Left lung (tissue), 10 donors: Measurements from ENCODE around the gene KIAA0232. TPM values are rescaled to one million over a fixed set of nuclear protein-coding genes. Genes with fewer than 3 reads are reported as not detected.

ENCODE experiments used
- ATAC-seq: fragments of 200-7000 bp; cut with Tn5 transposase; one replicate; pipeline ENCODE4 v1.9.1; 2020; ENCODE audit warnings: moderate library complexity
- DNase-seq, 4 donors: peaks; one replicate each; pipeline ENCODE4 v3.0.0-alpha.2; 2013 to 2020
- H3K27ac ChIP-seq, 2 donors: fragments of 200-600 bp; sonication (generic) in 1 of 2; one replicate each; pipeline versions ENCODE4 v1.5.0 to v1.8.0; 2020 to 2021
- H3K27me3 ChIP-seq, 2 donors: fragments of 200-600 bp; sonication (generic) in 1 of 2; one replicate each; pipeline versions ENCODE4 v1.5.0 to v1.8.0; 2020 to 2021
- H3K36me3 ChIP-seq, 2 donors: fragments of 200-600 bp; sonication (generic) in 1 of 2; one replicate each; pipeline versions ENCODE4 v1.5.0 to v1.8.0; 2020 to 2021
- H3K4me1 ChIP-seq, 2 donors: fragments of 200-600 bp; one replicate each; pipeline ENCODE4 v1.8.0; 2021
- H3K4me3 ChIP-seq, 2 donors: fragments of 200-600 bp; sonication (generic) in 1 of 2; one replicate each; pipeline versions ENCODE4 v1.5.0 to v1.8.0; 2020 to 2021; ENCODE audit warnings: mild to moderate bottlenecking in 1 of 2
- H3K9me3 ChIP-seq, 2 donors: fragments of 200-600 bp; sonication (generic) in 1 of 2; one replicate each; pipeline versions ENCODE4 v1.5.0 to v1.8.0; 2020 to 2021
- intact Hi-C, 2 donors: fragments of 100-400 bp; cut with DNase I; formaldehyde crosslinking; loops; one replicate each; pipeline versions ENCODE4 v1.11.2 to v1.14.2; 2022
- polyA plus RNA-seq, 6 donors: library from polyadenylated mRNA; unstranded; fragments of 120-200 nt; gene quantifications; one replicate each; pipeline ENCODE4 v1.2.1, GENCODE V29; 2013; ENCODE audit not compliant: insufficient read length in 6 of 6
- total RNA-seq, 2 donors: library from RNA; stranded (reverse); fragmentation: NEBNext Ultra II Directional; extraction: Animal tissue kit (Norgen Biotek cat#: 25700); gene quantifications; one replicate each; pipeline ENCODE4 v1.2.1, GENCODE V29; 2021
- TF ChIP-seq, protein P1 (sequence below), 2 donors: fragments of 200-600 bp; sonication (generic) in 1 of 2; IDR thresholded peaks; one replicate each; pipeline versions ENCODE4 v1.5.0 to v1.8.0; 2021; ENCODE audit warnings: antibody characterized with exemption in 2 of 2
- donor health status: DM: no; HTN: yes; CAD: no.
- donor health status: DM: no; HTN: no; CAD: no.

The KIAA0232 gene
- total and polyA plus RNA-seq, 8 donors = 24.3 to 34.3 (median 29.1) TPM

- H3K27ac ChIP-seq = no peak overlapping the region
- peaks cover 0 to 13% of the 10 kb centered on the region in 2 donors for H3K4me1 ChIP-seq
- peaks cover 0 to 5% of the 10 kb centered on the region in 2 donors for H3K27me3 ChIP-seq
- intact Hi-C loops = no loop called here
- H3K9me3 ChIP-seq = no peaks in the 10 kb centered on the region
- peak; percentile 80 for ATAC-seq
- DNase-seq = peak in 1 of 4 donors; percentile 46
- H3K4me3 ChIP-seq = no peak overlapping the region
- H3K36me3 ChIP-seq = no peaks in the 10 kb centered on the region
- TF ChIP-seq, protein P1, sequence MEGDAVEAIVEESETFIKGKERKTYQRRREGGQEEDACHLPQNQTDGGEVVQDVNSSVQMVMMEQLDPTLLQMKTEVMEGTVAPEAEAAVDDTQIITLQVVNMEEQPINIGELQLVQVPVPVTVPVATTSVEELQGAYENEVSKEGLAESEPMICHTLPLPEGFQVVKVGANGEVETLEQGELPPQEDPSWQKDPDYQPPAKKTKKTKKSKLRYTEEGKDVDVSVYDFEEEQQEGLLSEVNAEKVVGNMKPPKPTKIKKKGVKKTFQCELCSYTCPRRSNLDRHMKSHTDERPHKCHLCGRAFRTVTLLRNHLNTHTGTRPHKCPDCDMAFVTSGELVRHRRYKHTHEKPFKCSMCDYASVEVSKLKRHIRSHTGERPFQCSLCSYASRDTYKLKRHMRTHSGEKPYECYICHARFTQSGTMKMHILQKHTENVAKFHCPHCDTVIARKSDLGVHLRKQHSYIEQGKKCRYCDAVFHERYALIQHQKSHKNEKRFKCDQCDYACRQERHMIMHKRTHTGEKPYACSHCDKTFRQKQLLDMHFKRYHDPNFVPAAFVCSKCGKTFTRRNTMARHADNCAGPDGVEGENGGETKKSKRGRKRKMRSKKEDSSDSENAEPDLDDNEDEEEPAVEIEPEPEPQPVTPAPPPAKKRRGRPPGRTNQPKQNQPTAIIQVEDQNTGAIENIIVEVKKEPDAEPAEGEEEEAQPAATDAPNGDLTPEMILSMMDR (IDR thresholded peaks at IDR 0.05) = no peak
Measured at GRCh38 chr4:6768539-6768905, 14.0 kb upstream of the KIAA0232 start.

- no peak overlapping the region for H3K4me3 ChIP-seq
- H3K27ac ChIP-seq = no peak overlapping the region
- H3K4me1 ChIP-seq = peaks cover 0 to 13% of the 10 kb centered on the region in 2 donors
- H3K9me3 ChIP-seq = no peaks in the 10 kb centered on the region
- H3K27me3 ChIP-seq = peaks cover 0 to 5% of the 10 kb centered on the region in 2 donors
- DNase-seq (no peak), ATAC-seq (no peak)
- H3K36me3 ChIP-seq = no peaks in the 10 kb centered on the region
- intact Hi-C loops = no loop called here
- TF ChIP-seq, protein P1 (IDR thresholded peaks at IDR 0.05) = no peak
Measured at GRCh38 chr4:6769233-6769988, 13.1 kb upstream of the KIAA0232 start.

GRCh38 chr4:6769989-6770420 lies 12.5 kb upstream of the KIAA0232 start:
- Histone ChIP-seq H3K4me1 (peaks cover 0 to 13% of the 10 kb centered on the region in 2 donors), H3K4me3 (no peak overlapping the region), H3K9me3 (no peaks in the 10 kb centered on the region), H3K36me3 (no peaks in the 10 kb centered on the region), H3K27me3 (peaks cover 0 to 5% of the 10 kb centered on the region in 2 donors), H3K27ac (no peak overlapping the region)
- no peak for ATAC-seq
- TF ChIP-seq, protein P1 (IDR thresholded peaks at IDR 0.05) = no peak
- no peak for DNase-seq
- intact Hi-C loops = no loop called here

- Histone ChIP-seq H3K36me3 (no peaks in the 10 kb centered on the region), H3K9me3 (no peaks in the 10 kb centered on the region), H3K4me3 (no peak overlapping the region), H3K27ac (no peak overlapping the region), H3K4me1 (peaks cover 0 to 13% of the 10 kb centered on the region in 2 donors), H3K27me3 (peaks cover 0 to 5% of the 10 kb centered on the region in 2 donors)
- ATAC-seq (no peak), DNase-seq (no peak)
- intact Hi-C loops = no loop called here
- TF ChIP-seq, protein P1 (IDR thresholded peaks at IDR 0.05) = no peak
Measured at GRCh38 chr4:6770581-6771228, 11.8 kb upstream of the KIAA0232 start.

DNA sequence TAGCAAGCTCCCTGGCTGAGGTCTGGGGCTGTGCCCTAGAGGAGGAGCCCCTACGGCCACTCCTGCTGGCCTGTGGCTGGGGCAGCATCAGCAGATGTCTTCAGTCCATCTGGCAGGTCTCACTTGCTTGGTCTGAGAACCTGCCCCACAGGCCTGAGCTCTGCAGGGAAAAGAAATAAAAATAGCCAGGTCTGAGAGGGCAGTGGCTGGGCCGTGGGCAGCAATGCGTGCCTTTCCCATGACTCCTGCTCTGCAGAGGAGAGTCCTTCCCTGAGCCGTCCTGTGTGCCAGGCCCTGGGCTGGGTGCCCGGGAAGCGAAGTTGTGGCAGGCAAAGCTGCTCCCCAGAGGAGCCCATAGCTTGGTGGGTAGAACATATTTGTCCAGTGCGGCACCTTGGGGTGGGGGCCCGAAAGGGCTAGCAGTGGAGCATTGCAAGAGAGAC lies 11.3 kb upstream of the KIAA0232 start:
- H3K4me1 ChIP-seq = peaks cover 0 to 13% of the 10 kb centered on the region in 2 donors
- no peak overlapping the region for H3K27ac ChIP-seq
- intact Hi-C loops = no loop called here
- no peak overlapping the region for H3K4me3 ChIP-seq
- DNase-seq = no peak
- H3K36me3 ChIP-seq = no peaks in the 10 kb centered on the region
- TF ChIP-seq, protein P1 (IDR thresholded peaks at IDR 0.05) = no peak
- ATAC-seq = peak; percentile 17
- H3K27me3 ChIP-seq = peaks cover 0 to 5% of the 10 kb centered on the region in 2 donors
- H3K9me3 ChIP-seq = no peaks in the 10 kb centered on the region
